OCI-LY3 (cell line): Measurements from ENCODE around the gene OTOP2.

ENCODE experiments used
- H2AFZ ChIP-seq: fragments of 200-600, 300-600 bp; shearing (Covaris generic); 2 replicates; pipeline ENCODE4 v1.6.0; 2014; ENCODE audit warnings: antibody characterized with exemption, low read depth, low read length
- H3K27ac ChIP-seq: fragments of 200-600, 300-600 bp; sonication (generic); 2 replicates; pipeline ENCODE4 v1.5.1; 2014; ENCODE audit warnings: mild to moderate bottlenecking, low read length, moderate library complexity, mixed read lengths
- H3K27me3 ChIP-seq: fragments of 200-600, 300-600 bp; sonication (generic); 2 replicates; pipeline ENCODE4 v1.6.1; 2014; ENCODE audit warnings: low read depth, low read length, mixed read lengths
- H3K36me3 ChIP-seq: fragments of 200-600, 300-600 bp; sonication (generic); replicated peaks from 2 replicates; pipeline ENCODE3; 2014; ENCODE audit warnings: low read depth, low read length, mixed read lengths
- H3K4me1 ChIP-seq: fragments of 300-600, 200-600 bp; sonication (generic); 2 replicates; pipeline ENCODE4 v1.6.1; 2014; ENCODE audit warnings: low read length, mixed read lengths
- H3K4me2 ChIP-seq: fragments of 200-600, 300-600 bp; sonication (generic); 2 replicates; pipeline ENCODE4 v1.6.1; 2014; ENCODE audit warnings: low read length, mixed read lengths
- H3K4me3 ChIP-seq: fragments of 300-600, 200-600 bp; sonication (generic); 2 replicates; pipeline ENCODE4 v1.5.1; 2014; ENCODE audit warnings: antibody characterized with exemption, mild to moderate bottlenecking, low read length, moderate library complexity
- H3K79me2 ChIP-seq: fragments of 300-600, 200-600 bp; shearing (Covaris generic); 2 replicates; pipeline ENCODE4 v1.6.1; 2014; ENCODE audit warnings: mild to moderate bottlenecking, low read length, mixed read lengths
- H3K9ac ChIP-seq: fragments of 300-600, 200-600 bp; shearing (Covaris generic); 2 replicates; pipeline ENCODE4 v1.6.0; 2014; ENCODE audit warnings: mild to moderate bottlenecking, low read length, moderate library complexity
- H3K9me3 ChIP-seq: fragments of 200-600, 300-600 bp; shearing (Covaris generic); 2 replicates; pipeline ENCODE4 v1.6.1; 2014; ENCODE audit warnings: low read length, mixed read lengths; ENCODE audit not compliant: insufficient read depth
- H4K20me1 ChIP-seq: fragments of 200-600, 300-600 bp; sonication (generic); 2 replicates; pipeline ENCODE4 v1.6.1; 2016; ENCODE audit warnings: low read length, mixed read lengths; ENCODE audit not compliant: insufficient read depth
- EZH2phosphoT487 ChIP-seq: fragments of 200-600 bp; shearing (Covaris generic); IDR thresholded peaks from 2 replicates; pipeline ENCODE4 v1.6.1; 2018; ENCODE audit warnings: antibody characterized with exemption, mixed run types, low read depth
- TF ChIP-seq, protein P1 (sequence below): fragments of 200-600, 300-600 bp; sonication (generic); IDR thresholded peaks from 2 replicates; pipeline ENCODE4 v1.5.1; 2014; ENCODE audit warnings: antibody characterized with exemption, low read length, low read depth

Gene OTOP2

GRCh38 chr17:74920642-74921025 is 3.4 kb upstream of the OTOP2 start:
- no peak overlapping the region for H3K4me2 ChIP-seq
- no peaks in the 10 kb centered on the region for H4K20me1 ChIP-seq
- no peak for TF ChIP-seq EZH2phosphoT487
- TF ChIP-seq, protein P1, sequence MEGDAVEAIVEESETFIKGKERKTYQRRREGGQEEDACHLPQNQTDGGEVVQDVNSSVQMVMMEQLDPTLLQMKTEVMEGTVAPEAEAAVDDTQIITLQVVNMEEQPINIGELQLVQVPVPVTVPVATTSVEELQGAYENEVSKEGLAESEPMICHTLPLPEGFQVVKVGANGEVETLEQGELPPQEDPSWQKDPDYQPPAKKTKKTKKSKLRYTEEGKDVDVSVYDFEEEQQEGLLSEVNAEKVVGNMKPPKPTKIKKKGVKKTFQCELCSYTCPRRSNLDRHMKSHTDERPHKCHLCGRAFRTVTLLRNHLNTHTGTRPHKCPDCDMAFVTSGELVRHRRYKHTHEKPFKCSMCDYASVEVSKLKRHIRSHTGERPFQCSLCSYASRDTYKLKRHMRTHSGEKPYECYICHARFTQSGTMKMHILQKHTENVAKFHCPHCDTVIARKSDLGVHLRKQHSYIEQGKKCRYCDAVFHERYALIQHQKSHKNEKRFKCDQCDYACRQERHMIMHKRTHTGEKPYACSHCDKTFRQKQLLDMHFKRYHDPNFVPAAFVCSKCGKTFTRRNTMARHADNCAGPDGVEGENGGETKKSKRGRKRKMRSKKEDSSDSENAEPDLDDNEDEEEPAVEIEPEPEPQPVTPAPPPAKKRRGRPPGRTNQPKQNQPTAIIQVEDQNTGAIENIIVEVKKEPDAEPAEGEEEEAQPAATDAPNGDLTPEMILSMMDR, result no peak
- no peaks in the 10 kb centered on the region for H3K9me3 ChIP-seq
- no peak overlapping the region for H3K27ac ChIP-seq
- no peaks in the 10 kb centered on the region for H3K79me2 ChIP-seq
- no peaks in the 10 kb centered on the region for H3K36me3 ChIP-seq
- H3K9ac ChIP-seq, result no peak overlapping the region
- no peaks in the 10 kb centered on the region for H3K4me1 ChIP-seq
- H2AFZ ChIP-seq, result no peak overlapping the region
- no peak overlapping the region for H3K4me3 ChIP-seq
- H3K27me3 ChIP-seq, result no peaks in the 10 kb centered on the region

DNA sequence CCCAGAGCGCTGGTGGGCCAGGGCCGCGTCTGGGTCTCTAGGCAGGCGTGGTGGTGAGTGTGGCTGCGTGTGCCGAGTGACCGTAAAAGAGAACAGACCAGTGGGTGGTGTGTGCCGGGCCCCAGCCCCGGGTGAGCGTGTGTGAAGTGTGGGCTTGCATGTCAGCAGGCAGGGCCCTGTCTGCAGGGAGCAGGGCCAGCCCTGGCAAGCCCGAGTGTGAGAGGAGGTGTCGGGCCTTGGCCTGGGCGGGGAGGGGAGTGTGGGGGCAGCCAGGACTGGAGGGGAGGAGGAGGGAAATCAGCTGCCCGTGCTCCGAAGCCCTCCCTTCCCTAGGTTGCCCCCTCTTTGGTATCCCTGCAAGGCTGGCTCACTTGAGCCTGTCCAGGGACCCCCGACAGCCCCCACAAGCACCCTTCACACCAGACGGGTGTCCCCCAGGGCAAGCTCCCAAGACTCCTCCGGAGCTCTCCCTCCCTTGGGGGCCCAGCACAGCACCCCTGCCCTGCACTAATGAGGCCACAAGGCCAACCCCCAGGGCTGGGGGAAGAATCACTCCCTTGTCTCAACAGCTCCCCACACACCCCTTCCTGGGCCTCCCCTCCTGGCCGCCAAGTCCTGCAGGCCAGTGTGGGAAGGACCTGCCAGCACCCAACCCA is 2.9 kb upstream of the OTOP2 start:
- Histone ChIP-seq H3K9ac (no peak overlapping the region), H2AFZ (no peak overlapping the region), H3K36me3 (no peaks in the 10 kb centered on the region), H3K4me3 (no peak overlapping the region), H3K4me2 (no peak overlapping the region), H3K79me2 (no peaks in the 10 kb centered on the region), H3K27me3 (no peaks in the 10 kb centered on the region), H4K20me1 (no peaks in the 10 kb centered on the region), H3K4me1 (no peaks in the 10 kb centered on the region), H3K27ac (no peak overlapping the region), H3K9me3 (no peaks in the 10 kb centered on the region)
- TF ChIP-seq EZH2phosphoT487, result no peak
- TF ChIP-seq, protein P1, result no peak

DNA sequence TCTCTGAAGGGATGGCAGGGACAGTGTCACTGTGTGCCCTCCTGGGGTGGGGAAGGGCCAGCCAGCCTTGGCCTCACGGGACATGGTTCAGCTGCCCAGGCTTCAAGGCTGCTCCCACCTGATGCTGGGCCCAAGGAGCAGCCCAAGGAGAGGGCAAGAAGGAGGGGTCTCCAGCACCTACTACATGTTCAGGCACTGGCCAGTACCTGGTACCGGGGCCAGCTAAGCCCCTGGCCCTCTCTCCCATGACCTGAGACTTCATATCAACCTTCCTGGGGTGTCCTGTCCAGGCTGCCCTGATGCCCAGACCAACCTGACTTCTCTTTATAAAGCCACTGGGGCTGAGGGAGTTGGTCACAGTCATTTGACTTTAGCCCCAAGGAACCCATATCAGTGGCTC is 2.3 kb upstream of the OTOP2 start:
- no peaks in the 10 kb centered on the region for H3K27me3 ChIP-seq
- no peaks in the 10 kb centered on the region for H4K20me1 ChIP-seq
- H3K9me3 ChIP-seq, result no peaks in the 10 kb centered on the region
- no peaks in the 10 kb centered on the region for H3K79me2 ChIP-seq
- TF ChIP-seq, protein P1, result no peak
- TF ChIP-seq EZH2phosphoT487, result no peak
- H3K4me3 ChIP-seq, result no peak overlapping the region
- H3K9ac ChIP-seq, result no peak overlapping the region
- no peak overlapping the region for H3K27ac ChIP-seq
- no peaks in the 10 kb centered on the region for H3K36me3 ChIP-seq
- H3K4me2 ChIP-seq, result no peak overlapping the region
- no peaks in the 10 kb centered on the region for H3K4me1 ChIP-seq
- no peak overlapping the region for H2AFZ ChIP-seq

GRCh38 chr17:74922172-74922571 is 1.9 kb upstream of the OTOP2 start:
- no peaks in the 10 kb centered on the region for H3K27me3 ChIP-seq

More at GRCh38 chr17:74922172-74922571, 1.9 kb upstream of the OTOP2 start:
- Histone ChIP-seq H3K36me3 (no peaks in the 10 kb centered on the region), H3K79me2 (no peaks in the 10 kb centered on the region), H3K4me1 (no peaks in the 10 kb centered on the region), H2AFZ (no peak overlapping the region), H3K4me2 (no peak overlapping the region), H3K9me3 (no peaks in the 10 kb centered on the region), H3K9ac (no peak overlapping the region), H4K20me1 (no peaks in the 10 kb centered on the region), H3K27ac (no peak overlapping the region), H3K4me3 (no peak overlapping the region)
- TF ChIP-seq EZH2phosphoT487, result no peak
- TF ChIP-seq, protein P1, result no peak
